AG09309 (cell line): ENCODE results near the gene CEP68.
"Not testable (repeated sequence)": the region's sequence is repeated elsewhere in the genome, so short reads cannot be mapped to it uniquely, and the experiment has no call there.

ENCODE experiments used
- DNase-seq: peaks from one replicate; pipeline ENCODE4 v3.0.0-alpha.2; 2010; ENCODE audit warnings: low read depth
- H3K4me3 ChIP-seq: 2 replicates; pipeline ENCODE4 v1.5.1; 2011; ENCODE audit warnings: mild to moderate bottlenecking, low read depth, low read length, moderate library complexity; ENCODE audit not compliant: control insufficient read depth
- CTCF ChIP-seq: IDR thresholded peaks from 2 replicates; pipeline ENCODE4 v1.5.1; 2011; ENCODE audit warnings: mild to moderate bottlenecking, low read depth, low read length, inconsistent platforms; ENCODE audit not compliant: insufficient read depth, control insufficient read depth; ENCODE audit errors: missing control alignments

CEP68 gene

GRCh38 chr2:65128297-65129190 is 72.3 kb downstream of the CEP68 start:
- H3K4me3 ChIP-seq = peak overlapping the region; percentile 79
- TF ChIP-seq CTCF = no peak
- peak; percentile 40 for DNase-seq

GRCh38 chr2:65129286-65129825 is 73.1 kb downstream of the CEP68 start:
- DNase-seq = no peak
- H3K4me3 ChIP-seq = peak overlapping the region; percentile 79
- no peak for TF ChIP-seq CTCF

GRCh38 chr2:65129826-65130663 is 73.8 kb downstream of the CEP68 start, which contains the start of gene RAB1A:
TSS of gene RAB1A (minus strand) at chr2:65130106. CDS start at chr2:65129915, 191 bp downstream.
- peak within 1 kb of the TSS; percentile 79 for H3K4me3 ChIP-seq
- DNase-seq = peak; percentile 98
- peak; percentile 47 for TF ChIP-seq CTCF

- TF ChIP-seq CTCF = no peak
- no peak for DNase-seq
- H3K4me3 ChIP-seq = peak overlapping the region; percentile 51
These were observed 74.5 kb downstream of the CEP68 start for GRCh38 chr2:65130664-65131175.

- DNase-seq, H3K4me3 ChIP-seq: not testable (repeated sequence)
These were observed 76.7 kb downstream of the CEP68 start for GRCh38 chr2:65132930-65133329.

- no peak for TF ChIP-seq CTCF
- H3K4me3 ChIP-seq = no peak overlapping the region
- no peak for DNase-seq
These were observed 77.4 kb downstream of the CEP68 start for GRCh38 chr2:65133626-65134025.
